GM12873 (cell line): ENCODE measurements around the gene NSL1.
A peak's percentile ranks its signal among the peaks of the same experiment; 100 is the strongest.

Source experiments
- TF ChIP-seq, protein P1 (sequence below): IDR thresholded peaks from 2 replicates; pipeline ENCODE4 v1.5.1; 2012; ENCODE audit warnings: low read depth, mild to moderate bottlenecking, moderate library complexity, low read length, control low read depth; ENCODE audit not compliant: insufficient read depth; ENCODE audit errors: missing control alignments

Gene NSL1

DNA sequence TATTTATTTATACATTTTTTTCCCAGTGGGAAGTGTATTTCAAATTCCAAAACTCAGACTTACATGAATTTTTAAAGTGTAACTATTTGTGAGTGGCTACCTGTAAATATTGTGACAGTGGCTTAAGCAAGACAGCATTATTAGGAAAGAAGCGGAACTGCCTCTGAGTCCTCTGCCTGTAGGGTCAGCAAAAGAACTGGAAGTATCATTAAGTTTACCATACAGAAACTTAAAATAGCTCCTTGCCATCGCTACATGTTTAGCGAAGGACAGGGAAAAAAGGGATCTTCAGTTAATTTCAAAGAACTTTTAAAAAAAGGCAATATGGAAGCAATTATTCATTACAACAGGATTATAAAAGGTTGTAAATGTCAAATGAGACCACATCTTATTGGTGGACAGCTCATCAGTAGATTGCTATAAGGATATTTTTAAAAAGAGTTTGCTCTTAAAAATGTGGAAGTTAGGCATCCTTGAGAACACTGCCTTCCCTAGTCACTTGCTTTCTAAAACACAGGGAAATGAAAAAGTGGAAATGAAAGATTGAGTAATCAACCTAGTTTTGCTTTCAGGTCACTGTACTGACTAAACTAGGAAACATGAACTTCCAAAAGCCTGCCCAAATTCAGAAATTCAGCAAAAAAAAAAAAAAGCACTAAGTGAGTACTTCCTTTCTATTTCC is 39.2 kb downstream of the NSL1 start:
- TF ChIP-seq, protein P1, sequence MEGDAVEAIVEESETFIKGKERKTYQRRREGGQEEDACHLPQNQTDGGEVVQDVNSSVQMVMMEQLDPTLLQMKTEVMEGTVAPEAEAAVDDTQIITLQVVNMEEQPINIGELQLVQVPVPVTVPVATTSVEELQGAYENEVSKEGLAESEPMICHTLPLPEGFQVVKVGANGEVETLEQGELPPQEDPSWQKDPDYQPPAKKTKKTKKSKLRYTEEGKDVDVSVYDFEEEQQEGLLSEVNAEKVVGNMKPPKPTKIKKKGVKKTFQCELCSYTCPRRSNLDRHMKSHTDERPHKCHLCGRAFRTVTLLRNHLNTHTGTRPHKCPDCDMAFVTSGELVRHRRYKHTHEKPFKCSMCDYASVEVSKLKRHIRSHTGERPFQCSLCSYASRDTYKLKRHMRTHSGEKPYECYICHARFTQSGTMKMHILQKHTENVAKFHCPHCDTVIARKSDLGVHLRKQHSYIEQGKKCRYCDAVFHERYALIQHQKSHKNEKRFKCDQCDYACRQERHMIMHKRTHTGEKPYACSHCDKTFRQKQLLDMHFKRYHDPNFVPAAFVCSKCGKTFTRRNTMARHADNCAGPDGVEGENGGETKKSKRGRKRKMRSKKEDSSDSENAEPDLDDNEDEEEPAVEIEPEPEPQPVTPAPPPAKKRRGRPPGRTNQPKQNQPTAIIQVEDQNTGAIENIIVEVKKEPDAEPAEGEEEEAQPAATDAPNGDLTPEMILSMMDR: no peak

DNA sequence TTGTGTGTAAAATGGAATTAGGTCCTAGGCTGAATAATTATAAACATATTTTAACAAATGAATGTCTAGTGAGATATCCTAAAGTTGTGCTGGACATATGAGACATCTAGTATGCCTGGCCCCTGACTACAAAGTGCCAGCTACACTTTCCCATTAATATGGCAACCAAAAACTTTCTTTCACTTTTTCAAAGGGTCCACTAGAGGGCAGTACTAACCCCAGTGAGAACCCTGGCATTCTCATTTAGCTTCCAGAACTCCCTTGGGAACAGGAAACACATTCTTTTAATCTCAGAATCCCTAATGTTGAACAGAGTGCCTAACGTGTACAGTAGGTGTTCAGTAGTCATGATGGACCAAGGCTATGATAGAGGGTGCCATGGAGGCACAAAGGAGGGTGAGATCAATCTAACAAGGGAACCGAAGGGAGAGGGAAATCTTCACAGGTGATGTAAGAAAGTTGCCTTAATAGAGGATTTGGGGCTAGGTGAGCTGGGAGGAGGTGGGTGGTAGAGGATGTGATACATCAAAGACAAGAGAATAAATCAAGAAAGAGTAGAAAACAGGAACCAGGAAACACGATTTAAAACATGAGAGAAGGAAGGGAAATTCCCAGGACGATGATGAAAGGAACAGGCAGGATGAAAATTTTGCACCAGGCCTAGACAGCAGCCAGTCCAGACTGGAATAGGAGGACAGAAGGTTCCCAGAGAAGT is 41.6 kb downstream of the NSL1 start:
- TF ChIP-seq, protein P1: peak; percentile 62

DNA sequence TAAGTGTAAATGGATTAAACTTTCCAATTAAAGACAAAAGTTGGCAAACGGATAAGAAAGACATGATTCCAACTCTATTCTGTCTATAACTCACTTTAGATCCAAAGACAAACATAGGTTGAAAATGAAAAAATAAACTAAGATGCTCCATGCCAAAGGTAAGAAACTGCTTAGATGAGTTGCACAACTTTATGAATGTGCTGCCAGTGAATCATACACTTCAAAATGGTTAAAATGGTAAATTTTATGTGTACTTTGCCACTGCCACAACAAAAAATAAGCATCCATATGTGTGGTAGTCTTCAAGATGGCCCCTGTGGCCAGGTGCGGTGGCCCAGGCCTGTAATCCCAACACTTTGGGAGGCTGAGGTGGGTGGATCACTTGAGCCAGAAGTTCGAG is 45.0 kb downstream of the NSL1 start:
- TF ChIP-seq, protein P1: no peak

DNA sequence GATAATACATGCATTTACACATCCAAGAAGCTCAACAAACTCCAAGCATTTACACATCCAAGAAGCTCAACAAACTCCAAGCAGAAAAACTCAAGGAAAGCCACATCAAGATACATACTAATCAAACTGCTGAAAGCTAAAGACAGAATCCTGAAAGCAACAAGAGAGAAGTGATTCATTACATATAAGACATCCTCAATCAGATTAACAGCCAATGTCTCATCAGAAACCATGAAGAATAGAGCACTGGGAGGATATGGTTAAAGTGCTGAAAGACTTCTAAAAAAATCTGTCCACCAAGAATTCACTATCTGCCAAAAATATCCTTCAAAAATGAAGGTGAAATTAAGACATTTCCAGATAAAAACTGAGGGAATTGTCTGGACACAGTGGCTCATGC is 46.3 kb downstream of the NSL1 start:
- TF ChIP-seq, protein P1: no peak

DNA sequence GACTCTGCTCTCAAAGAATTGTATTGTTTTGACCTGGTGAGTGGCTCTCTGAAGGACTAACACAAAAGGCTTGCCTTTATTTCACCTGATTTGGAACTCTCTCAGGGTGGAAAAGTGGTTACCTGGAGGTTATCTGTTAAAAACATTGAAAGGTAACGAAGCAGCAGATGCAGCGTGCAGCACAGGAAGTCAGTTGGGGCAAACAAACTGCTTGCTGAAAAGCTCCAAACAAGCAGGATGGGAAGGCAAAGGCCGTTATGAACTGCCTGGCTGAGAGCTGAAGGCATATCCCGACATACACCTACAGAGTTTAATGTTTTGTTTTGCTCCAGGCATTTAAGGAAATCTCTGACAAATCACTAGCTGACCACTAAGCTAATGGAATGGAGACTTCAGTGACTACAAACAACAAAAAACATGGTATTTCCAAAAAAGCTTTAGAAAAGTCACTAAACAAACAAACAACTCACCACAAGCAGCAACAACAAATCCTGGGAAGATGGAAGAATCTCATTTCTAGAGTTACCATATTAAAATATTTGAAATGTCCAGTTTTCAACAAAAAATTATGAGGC is 47.6 kb downstream of the NSL1 start:
- TF ChIP-seq, protein P1: no peak

DNA sequence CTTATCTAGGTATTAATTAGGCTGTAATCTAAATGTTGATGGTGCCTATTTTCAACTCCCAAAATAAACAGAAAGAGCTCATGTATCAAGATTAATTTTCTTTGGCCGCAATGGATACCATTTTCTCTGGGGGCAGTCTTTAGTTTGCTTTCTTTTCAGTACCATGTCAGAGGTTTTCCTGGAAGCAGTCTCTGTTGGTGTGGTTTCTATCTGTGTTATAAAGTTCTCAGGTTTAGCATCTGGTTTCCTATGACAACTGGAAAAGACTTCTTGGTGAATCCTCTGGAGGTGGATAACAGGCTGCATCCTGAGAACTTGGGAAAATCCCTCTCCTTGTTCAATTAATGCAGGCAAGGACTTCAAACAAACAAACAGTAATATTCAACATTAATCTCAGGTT is 53.2 kb downstream of the NSL1 start:
- TF ChIP-seq, protein P1: no peak

DNA sequence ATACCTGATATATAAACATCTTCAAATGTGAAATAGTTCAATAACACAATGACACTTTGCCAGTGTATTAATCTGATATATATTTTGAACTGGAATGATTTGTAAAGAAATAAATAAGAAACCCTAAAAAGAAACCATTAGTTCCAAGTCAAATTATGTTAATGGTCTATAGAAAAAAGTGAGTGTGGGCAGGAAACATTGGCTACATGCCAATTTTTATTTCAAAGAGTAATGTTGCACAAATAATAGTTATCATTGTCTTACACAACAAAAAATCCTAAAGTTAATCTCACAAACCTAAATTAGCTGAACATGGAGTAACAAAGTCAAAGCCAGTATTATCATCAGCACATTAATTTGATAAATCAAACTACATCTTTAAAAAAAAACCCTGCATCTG is 54.0 kb downstream of the NSL1 start:
- TF ChIP-seq, protein P1: no peak
